CD14-positive monocyte (primary cell): ENCODE data around the gene CST11. TPM values are rescaled to one million over a fixed set of nuclear protein-coding genes. Genes with fewer than 3 reads are reported as not detected.

Experiments
- DNase-seq, 3 donors: peaks; one replicate each; pipeline ENCODE4 v3.0.0-alpha.2; 2011 to 2022
- H2AFZ ChIP-seq: 2 replicates; pipeline ENCODE4 v1.6.0; 2012; ENCODE audit warnings: mild to moderate bottlenecking, low read depth, low read length, inconsistent platforms; ENCODE audit not compliant: insufficient read depth, poor library complexity, severe bottlenecking
- H3K27ac ChIP-seq, 2 donors: 1 replicate in 1 of 2; 2 replicates in 1 of 2; pipeline ENCODE4 v1.5.1; 2012 to 2013; ENCODE audit warnings: low read length in 2 of 2, control low read depth in 1 of 2, inconsistent platforms in 1 of 2, low read depth in 1 of 2, mild to moderate bottlenecking in 1 of 2
- H3K27me3 ChIP-seq, 2 donors: one replicate each; pipeline versions ENCODE4 v1.6.0 to v1.6.1; 2011 to 2013; ENCODE audit warnings: low read length in 2 of 2; ENCODE audit not compliant: control insufficient read depth in 2 of 2, insufficient read depth in 2 of 2
- H3K36me3 ChIP-seq, 2 donors: replicated peaks in 1 of 2; 1 replicate in 1 of 2; 2 replicates in 1 of 2; pipeline versions ENCODE4 v1.5.1 to v1.6.1; 2012 to 2013; ENCODE audit warnings: low read length in 2 of 2, control low read depth in 1 of 2, inconsistent platforms in 1 of 2, mild to moderate bottlenecking in 1 of 2; ENCODE audit not compliant: insufficient read depth in 2 of 2, control insufficient read depth in 1 of 2
- H3K4me1 ChIP-seq, 2 donors: 1 replicate in 1 of 2; 2 replicates in 1 of 2; pipeline versions ENCODE4 v1.5.1 to v1.6.1; 2012 to 2013; ENCODE audit warnings: low read length in 2 of 2, control low read depth in 1 of 2, inconsistent platforms in 1 of 2, mild to moderate bottlenecking in 1 of 2, moderate library complexity in 1 of 2; ENCODE audit not compliant: insufficient read depth in 2 of 2, control insufficient read depth in 1 of 2
- H3K4me2 ChIP-seq: replicated peaks from 2 replicates; pipeline ENCODE3; 2012; ENCODE audit warnings: low read length, moderate library complexity, mild to moderate bottlenecking; ENCODE audit not compliant: poor library complexity, severe bottlenecking; ENCODE audit errors: extremely low read depth
- H3K4me3 ChIP-seq, 3 experiments: fragments of 200-600 bp in 1 of 3; sonication (generic) in 1 of 3; replicated peaks in 1 of 3; 1 replicate in 2 of 3; 2 replicates in 1 of 3; pipeline ENCODE4 v1.5.1; 2011 to 2013; ENCODE audit warnings: low read length in 3 of 3, mild to moderate bottlenecking in 3 of 3, control low read depth in 2 of 3, low read depth in 2 of 3, inconsistent platforms in 1 of 3, moderate library complexity in 1 of 3
- H3K79me2 ChIP-seq: 2 replicates; pipeline ENCODE4 v1.6.0; 2012; ENCODE audit warnings: mild to moderate bottlenecking, control low read depth, inconsistent platforms, low read length, moderate library complexity; ENCODE audit not compliant: insufficient read depth
- H3K9ac ChIP-seq: 2 replicates; pipeline ENCODE4 v1.6.0; 2017; ENCODE audit warnings: low read length, mild to moderate bottlenecking; ENCODE audit not compliant: insufficient read depth, poor library complexity, severe bottlenecking
- H3K9me3 ChIP-seq, 2 donors: replicated peaks in 1 of 2; 1 replicate in 1 of 2; 2 replicates in 1 of 2; pipeline versions ENCODE4 v1.5.1 to v1.6.1; 2012 to 2013; ENCODE audit warnings: low read length in 2 of 2, control low read depth in 1 of 2; ENCODE audit not compliant: control insufficient read depth in 1 of 2, insufficient read depth in 1 of 2
- H4K20me1 ChIP-seq: 2 replicates; pipeline ENCODE4 v1.6.0; 2012; ENCODE audit warnings: mild to moderate bottlenecking, low read length, control low read depth, moderate library complexity; ENCODE audit not compliant: insufficient read depth
- H3K27ac Mint-ChIP-seq, 7 donors: one replicate each; pipeline ENCODE4 v1.8.0; 2020; ENCODE audit warnings: mild to moderate bottlenecking in 7 of 7, mixed read lengths in 7 of 7, moderate library complexity in 6 of 7, inconsistent platforms in 2 of 7
- H3K27me3 Mint-ChIP-seq, 3 donors: one replicate each; pipeline ENCODE4 v1.8.0; 2021 to 2022; ENCODE audit warnings: low read depth in 3 of 3, mild to moderate bottlenecking in 3 of 3, mixed read lengths in 3 of 3, moderate library complexity in 3 of 3, inconsistent platforms in 1 of 3
- H3K36me3 Mint-ChIP-seq, 2 donors: one replicate each; pipeline ENCODE4 v1.8.0; 2020; ENCODE audit warnings: mixed read lengths in 2 of 2, inconsistent platforms in 1 of 2, mild to moderate bottlenecking in 1 of 2
- H3K4me1 Mint-ChIP-seq: one replicate; pipeline ENCODE4 v1.8.0; 2020; ENCODE audit warnings: mild to moderate bottlenecking, mixed read lengths
- H3K4me3 Mint-ChIP-seq, 2 donors: one replicate each; pipeline ENCODE4 v1.8.0; 2020; ENCODE audit warnings: mild to moderate bottlenecking in 2 of 2, mixed read lengths in 2 of 2, moderate library complexity in 1 of 2
- H3K9me3 Mint-ChIP-seq, 7 donors: one replicate each; pipeline ENCODE4 v1.8.0; 2020 to 2022; ENCODE audit warnings: mixed read lengths in 7 of 7, mild to moderate bottlenecking in 6 of 7, moderate library complexity in 6 of 7, inconsistent platforms in 2 of 7
- WGBS: methylation state at CpG from one replicate; pipeline ENCODE4 v1.1.5; 2013; ENCODE audit warnings: missing lambda C conversion rate; ENCODE audit not compliant: insufficient coverage; 5-methylcytosine and 5-hydroxymethylcytosine counted together
- intact Hi-C, 2 donors: fragments of 100-400 bp; cut with micrococcal nuclease; formaldehyde crosslinking; loops; one replicate each; pipeline versions ENCODE4 v1.15.0 to v1.15.1; 2023
- polyA plus RNA-seq, 3 donors: library from polyadenylated mRNA; depleted of rRNA in 1 of 3; unstranded in 2 of 3; stranded (reverse) in 1 of 3; fragments of 300-500 nt in 2 of 3; fragments of >200 nt in 1 of 3; fragmentation: Illumina TruSeq in 2 of 3; gene quantifications; 1 replicate in 2 of 3; 2 replicates in 1 of 3; pipeline ENCODE4 v1.2.3, GENCODE V29; 2012 to 2021
- TF ChIP-seq, protein P1 (sequence below): fragments of 200-600 bp; IDR thresholded peaks from one replicate; pipeline ENCODE4 v1.8.0; 2022; ENCODE audit warnings: antibody characterized with exemption, mild to moderate bottlenecking

CST11 gene
- polyA plus RNA-seq, 3 donors = not detected

DNA sequence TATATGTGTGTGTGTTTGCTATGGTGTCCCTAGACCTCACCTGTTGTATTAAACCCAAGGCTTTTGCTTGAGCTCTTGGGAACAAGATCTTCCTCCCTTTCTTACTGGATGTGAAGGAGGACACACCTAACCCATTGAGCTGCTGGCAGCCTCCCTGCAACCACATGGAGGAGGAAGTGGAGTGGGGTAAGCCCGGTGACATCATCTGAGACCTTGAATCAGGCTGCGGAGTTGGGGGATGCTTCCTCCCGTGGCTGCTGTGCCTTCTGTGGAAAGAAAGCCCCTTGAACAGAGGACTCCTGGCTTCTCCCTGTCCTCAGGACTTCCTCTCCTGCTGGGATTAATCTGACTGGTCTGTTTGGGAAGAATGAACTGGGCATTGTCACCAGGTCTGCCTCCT, 3.3 kb downstream of the CST11 start:
- no peaks in the 10 kb centered on the region for H3K36me3 ChIP-seq
- Mint-ChIP-seq H3K4me3 (no peak overlapping the region), H3K27ac (no peak overlapping the region), H3K36me3 (no peaks in the 10 kb centered on the region), H3K4me1 (peaks cover 8% of the 10 kb centered on the region), H3K9me3 (no peaks in the 10 kb centered on the region), H3K27me3 (peaks cover 1 to 3% (median 2%) of the 10 kb centered on the region in 3 donors)
- DNase-seq = peak; percentile 21 to 64 (median 23)
- H3K4me1 ChIP-seq = peaks cover 0 to 5% of the 10 kb centered on the region in 2 donors
- TF ChIP-seq, protein P1, sequence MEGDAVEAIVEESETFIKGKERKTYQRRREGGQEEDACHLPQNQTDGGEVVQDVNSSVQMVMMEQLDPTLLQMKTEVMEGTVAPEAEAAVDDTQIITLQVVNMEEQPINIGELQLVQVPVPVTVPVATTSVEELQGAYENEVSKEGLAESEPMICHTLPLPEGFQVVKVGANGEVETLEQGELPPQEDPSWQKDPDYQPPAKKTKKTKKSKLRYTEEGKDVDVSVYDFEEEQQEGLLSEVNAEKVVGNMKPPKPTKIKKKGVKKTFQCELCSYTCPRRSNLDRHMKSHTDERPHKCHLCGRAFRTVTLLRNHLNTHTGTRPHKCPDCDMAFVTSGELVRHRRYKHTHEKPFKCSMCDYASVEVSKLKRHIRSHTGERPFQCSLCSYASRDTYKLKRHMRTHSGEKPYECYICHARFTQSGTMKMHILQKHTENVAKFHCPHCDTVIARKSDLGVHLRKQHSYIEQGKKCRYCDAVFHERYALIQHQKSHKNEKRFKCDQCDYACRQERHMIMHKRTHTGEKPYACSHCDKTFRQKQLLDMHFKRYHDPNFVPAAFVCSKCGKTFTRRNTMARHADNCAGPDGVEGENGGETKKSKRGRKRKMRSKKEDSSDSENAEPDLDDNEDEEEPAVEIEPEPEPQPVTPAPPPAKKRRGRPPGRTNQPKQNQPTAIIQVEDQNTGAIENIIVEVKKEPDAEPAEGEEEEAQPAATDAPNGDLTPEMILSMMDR = no peak
- H3K27ac ChIP-seq = no peak overlapping the region
- H3K4me3 ChIP-seq = no peak overlapping the region
- WGBS = no CpG with 5 or more reads among the region's 3 CpGs
- no peaks in the 10 kb centered on the region for H3K9me3 ChIP-seq
- no peaks in the 10 kb centered on the region for H3K79me2 ChIP-seq
- no peaks in the 10 kb centered on the region for H3K27me3 ChIP-seq
- no peaks in the 10 kb centered on the region for H4K20me1 ChIP-seq
- intact Hi-C loops = no loop called here
- no peak overlapping the region for H2AFZ ChIP-seq
- H3K9ac ChIP-seq = no peak overlapping the region
- H3K4me2 ChIP-seq = no peak overlapping the region

DNA sequence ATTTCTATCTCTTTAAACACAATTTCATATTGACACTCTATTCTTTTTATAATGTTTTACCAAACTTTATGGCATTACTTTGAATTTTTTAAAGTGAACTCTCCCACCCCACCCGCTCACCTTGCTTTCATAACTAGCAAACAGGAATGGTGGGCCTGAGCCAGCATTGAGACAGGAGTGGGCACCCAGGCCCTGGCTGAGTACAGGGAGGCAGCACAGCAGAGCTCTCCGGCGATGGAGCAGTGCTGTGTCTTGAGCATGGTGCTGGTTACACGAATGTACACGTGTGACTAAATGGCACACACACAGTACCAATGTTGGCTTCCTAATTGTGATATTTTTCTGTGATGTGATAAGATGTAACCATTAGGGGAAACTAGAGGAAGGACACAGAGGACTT, 4.5 kb downstream of the CST11 start:
- no peak overlapping the region for H3K27ac ChIP-seq
- H3K9ac ChIP-seq = no peak overlapping the region
- no peak for DNase-seq
- no peaks in the 10 kb centered on the region for H4K20me1 ChIP-seq
- Mint-ChIP-seq H3K4me1 (peaks cover 8% of the 10 kb centered on the region), H3K27me3 (peaks cover 2 to 8% (median 3%) of the 10 kb centered on the region in 3 donors), H3K36me3 (no peaks in the 10 kb centered on the region), H3K27ac (no peak overlapping the region), H3K4me3 (no peak overlapping the region), H3K9me3 (no peaks in the 10 kb centered on the region)
- TF ChIP-seq, protein P1 = no peak
- H3K79me2 ChIP-seq = no peaks in the 10 kb centered on the region
- H3K4me1 ChIP-seq = peaks cover 0 to 5% of the 10 kb centered on the region in 2 donors
- intact Hi-C loops = no loop called here
- H3K36me3 ChIP-seq = no peaks in the 10 kb centered on the region
- H2AFZ ChIP-seq = no peak overlapping the region
- 93% methylated on average over 2 of the region's 5 CpGs for WGBS
- no peaks in the 10 kb centered on the region for H3K27me3 ChIP-seq
- H3K9me3 ChIP-seq = no peaks in the 10 kb centered on the region
- no peak overlapping the region for H3K4me2 ChIP-seq
- H3K4me3 ChIP-seq = no peak overlapping the region
